Uterus (tissue), 4 donors: Measurements from ENCODE around the gene ALDH8A1. TPM values are rescaled to one million over a fixed set of nuclear protein-coding genes. Genes with fewer than 3 reads are reported as not detected.

Experiments used
- DNase-seq, 2 donors: peaks; one replicate each; pipeline ENCODE4 v3.0.0-alpha.2; 2019 to 2020
- H3K27ac ChIP-seq, 2 donors: fragments of 200-600 bp; sonication (generic); 1 replicate in 1 of 2; 2 replicates in 1 of 2; pipeline ENCODE4 v1.5.1; 2016 to 2018
- H3K27me3 ChIP-seq, 2 donors: fragments of 200-600 bp; sonication (generic); one replicate each; pipeline ENCODE4 v1.5.1; 2018 to 2019; ENCODE audit warnings: control low read depth in 1 of 2
- H3K36me3 ChIP-seq, 2 donors: fragments of 200-600 bp; sonication (generic); one replicate each; pipeline ENCODE4 v1.5.1; 2019; ENCODE audit warnings: control low read depth in 1 of 2
- H3K4me1 ChIP-seq, 2 donors: fragments of 200-600 bp; sonication (generic); one replicate each; pipeline ENCODE4 v1.5.1; 2018 to 2019; ENCODE audit warnings: control low read depth in 1 of 2
- H3K4me3 ChIP-seq, 2 donors: fragments of 200-600 bp; sonication (generic); 1 replicate in 1 of 2; 2 replicates in 1 of 2; pipeline ENCODE4 v1.5.1; 2018 to 2019; ENCODE audit warnings: mild to moderate bottlenecking in 1 of 2
- H3K9me3 ChIP-seq, 2 donors: fragments of 200-600 bp; sonication (generic); one replicate each; pipeline ENCODE4 v1.5.1; 2019; ENCODE audit warnings: control low read depth in 1 of 2
- CTCF ChIP-seq, 4 experiments: fragments of 200-600 bp in 2 of 4; fragments of 450-650 bp in 2 of 4; sonication (generic) in 2 of 4; IDR thresholded peaks; one replicate each; pipeline ENCODE4 v1.5.1; 2016 to 2019; ENCODE audit warnings: antibody characterized with exemption in 4 of 4, mild to moderate bottlenecking in 2 of 4, moderate library complexity in 1 of 4
- POLR2A ChIP-seq, 2 donors: fragments of 450-650 bp; IDR thresholded peaks; one replicate each; pipeline ENCODE4 v1.6.1; 2016; ENCODE audit warnings: antibody characterized with exemption in 2 of 2, mild to moderate bottlenecking in 1 of 2, moderate library complexity in 1 of 2
- intact Hi-C: fragments of 100-400 bp; cut with DNase I; formaldehyde crosslinking; loops from one replicate; pipeline ENCODE4 v1.15.1; 2023; ENCODE audit warnings: low total_unique reads
- total RNA-seq, 4 donors: library from RNA; depleted of rRNA in 3 of 4; stranded (reverse); fragments of >200 nt in 3 of 4; gene quantifications; one replicate each; pipeline versions ENCODE4 v1.1.0 to v1.2.4, GENCODE V29; 2014 to 2023
- donor health status: DM: yes; HTN: yes; CAD: no.

Gene ALDH8A1
- total RNA-seq, 4 donors from 2014 or later, result 0.55 to 1.4 TPM; not detected in 2

- no peaks in the 10 kb centered on the region for H3K9me3 ChIP-seq
- no peak overlapping the region for H3K4me3 ChIP-seq
- intact Hi-C loops, result loop anchor here (10.0 kb wide), 1 partner anchor 710 kb away; no protein-coding TSS in a partner anchor
- no peak overlapping the region for H3K27ac ChIP-seq
- no peak for TF ChIP-seq POLR2A (IDR thresholded peaks at IDR 0.05)
- TF ChIP-seq CTCF (IDR thresholded peaks at IDR 0.05), result no peak
- no peaks in the 10 kb centered on the region for H3K36me3 ChIP-seq
- H3K4me1 ChIP-seq, result no peaks in the 10 kb centered on the region
- no peak for DNase-seq
- H3K27me3 ChIP-seq, result no peaks in the 10 kb centered on the region
These were observed 65.1 kb downstream of the ALDH8A1 start for GRCh38 chr6:134884752-134885151.

- H3K9me3 ChIP-seq, result no peaks in the 10 kb centered on the region
- H3K27me3 ChIP-seq, result no peaks in the 10 kb centered on the region
- no peak overlapping the region for H3K4me3 ChIP-seq
- DNase-seq, result no peak
- H3K36me3 ChIP-seq, result no peaks in the 10 kb centered on the region
- TF ChIP-seq CTCF (IDR thresholded peaks at IDR 0.05) (no peak), POLR2A (IDR thresholded peaks at IDR 0.05) (no peak)
- intact Hi-C loops, result loop anchor here (10.0 kb wide), 1 partner anchor 709 kb away; no protein-coding TSS in a partner anchor
- no peaks in the 10 kb centered on the region for H3K4me1 ChIP-seq
- no peak overlapping the region for H3K27ac ChIP-seq
These were observed 66.6 kb downstream of the ALDH8A1 start for GRCh38 chr6:134883314-134883713.

GRCh38 chr6:134882426-134883038, 67.4 kb downstream of the ALDH8A1 start:
- H3K36me3 ChIP-seq, result no peaks in the 10 kb centered on the region
- H3K9me3 ChIP-seq, result no peaks in the 10 kb centered on the region
- H3K27me3 ChIP-seq, result no peaks in the 10 kb centered on the region
- intact Hi-C loops, result loop anchor here (10.0 kb wide), 1 partner anchor 708 kb away; no protein-coding TSS in a partner anchor
- DNase-seq, result peak; percentile 68 to 69
- H3K4me3 ChIP-seq, result no peak overlapping the region
- H3K27ac ChIP-seq, result peak overlapping the region in 1 of 2 donors; percentile 18
- TF ChIP-seq POLR2A (IDR thresholded peaks at IDR 0.05) (no peak), CTCF (IDR thresholded peaks at IDR 0.05) (peak; percentile 78 to 95 (median 86))
- no peaks in the 10 kb centered on the region for H3K4me1 ChIP-seq

GRCh38 chr6:134880487-134881190, 69.3 kb downstream of the ALDH8A1 start:
- no peak overlapping the region for H3K4me3 ChIP-seq
- peak overlapping the region; percentile 14 to 49 for H3K27ac ChIP-seq

More at GRCh38 chr6:134880487-134881190, 69.3 kb downstream of the ALDH8A1 start:
- TF ChIP-seq CTCF (IDR thresholded peaks at IDR 0.05) (no peak), POLR2A (IDR thresholded peaks at IDR 0.05) (no peak)
- DNase-seq, result no peak
- H3K27me3 ChIP-seq, result no peaks in the 10 kb centered on the region
- no peaks in the 10 kb centered on the region for H3K36me3 ChIP-seq
- intact Hi-C loops, result loop anchor here (10.0 kb wide), 1 partner anchor 706 kb away; no protein-coding TSS in a partner anchor
- no peaks in the 10 kb centered on the region for H3K9me3 ChIP-seq
- H3K4me1 ChIP-seq, result no peaks in the 10 kb centered on the region
